ENCODE measurements around the gene NCKAP5. TPM values are rescaled to one million over a fixed set of nuclear protein-coding genes. Genes with fewer than 3 reads are reported as not detected.

NCKAP5 gene
- total and polyA plus RNA-seq, 2 of the 8 experiments (the other 6 are each of a cell fraction or from before 2014, with no cell fraction given) = 0.27 to 0.86 TPM

DNA sequence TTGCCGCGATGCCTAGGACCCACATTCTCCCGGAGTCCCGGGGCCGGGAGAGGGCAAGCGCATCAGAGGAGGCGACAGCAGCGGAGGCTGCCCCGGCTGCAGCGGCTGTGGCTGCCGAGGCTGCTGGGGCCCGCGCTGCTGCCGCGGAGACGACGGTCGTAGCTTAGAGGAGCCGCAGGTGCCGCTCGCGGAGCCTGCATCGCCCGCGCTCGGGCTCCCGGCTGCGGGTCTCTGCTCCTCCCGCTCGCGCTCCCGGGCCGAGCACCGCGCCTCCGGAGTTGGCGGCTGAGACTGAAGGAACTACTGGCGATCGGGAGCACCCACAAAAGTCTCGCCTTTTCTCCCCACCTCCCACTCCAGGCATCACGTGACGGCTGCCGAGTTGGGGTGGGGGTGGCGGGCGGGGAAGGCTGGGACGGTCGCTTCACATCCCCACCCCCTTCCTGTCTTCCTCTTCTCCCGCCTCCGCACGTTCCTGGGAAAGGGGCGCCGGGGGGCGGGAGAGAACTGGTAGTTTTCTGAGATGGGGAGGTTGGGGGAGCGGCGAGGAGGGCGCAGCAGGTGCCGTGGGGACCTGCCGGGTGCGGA, 898.3 kb downstream of the NCKAP5 start, which contains the start of gene LYPD1 (continued):
- TF ChIP-seq, protein P1, sequence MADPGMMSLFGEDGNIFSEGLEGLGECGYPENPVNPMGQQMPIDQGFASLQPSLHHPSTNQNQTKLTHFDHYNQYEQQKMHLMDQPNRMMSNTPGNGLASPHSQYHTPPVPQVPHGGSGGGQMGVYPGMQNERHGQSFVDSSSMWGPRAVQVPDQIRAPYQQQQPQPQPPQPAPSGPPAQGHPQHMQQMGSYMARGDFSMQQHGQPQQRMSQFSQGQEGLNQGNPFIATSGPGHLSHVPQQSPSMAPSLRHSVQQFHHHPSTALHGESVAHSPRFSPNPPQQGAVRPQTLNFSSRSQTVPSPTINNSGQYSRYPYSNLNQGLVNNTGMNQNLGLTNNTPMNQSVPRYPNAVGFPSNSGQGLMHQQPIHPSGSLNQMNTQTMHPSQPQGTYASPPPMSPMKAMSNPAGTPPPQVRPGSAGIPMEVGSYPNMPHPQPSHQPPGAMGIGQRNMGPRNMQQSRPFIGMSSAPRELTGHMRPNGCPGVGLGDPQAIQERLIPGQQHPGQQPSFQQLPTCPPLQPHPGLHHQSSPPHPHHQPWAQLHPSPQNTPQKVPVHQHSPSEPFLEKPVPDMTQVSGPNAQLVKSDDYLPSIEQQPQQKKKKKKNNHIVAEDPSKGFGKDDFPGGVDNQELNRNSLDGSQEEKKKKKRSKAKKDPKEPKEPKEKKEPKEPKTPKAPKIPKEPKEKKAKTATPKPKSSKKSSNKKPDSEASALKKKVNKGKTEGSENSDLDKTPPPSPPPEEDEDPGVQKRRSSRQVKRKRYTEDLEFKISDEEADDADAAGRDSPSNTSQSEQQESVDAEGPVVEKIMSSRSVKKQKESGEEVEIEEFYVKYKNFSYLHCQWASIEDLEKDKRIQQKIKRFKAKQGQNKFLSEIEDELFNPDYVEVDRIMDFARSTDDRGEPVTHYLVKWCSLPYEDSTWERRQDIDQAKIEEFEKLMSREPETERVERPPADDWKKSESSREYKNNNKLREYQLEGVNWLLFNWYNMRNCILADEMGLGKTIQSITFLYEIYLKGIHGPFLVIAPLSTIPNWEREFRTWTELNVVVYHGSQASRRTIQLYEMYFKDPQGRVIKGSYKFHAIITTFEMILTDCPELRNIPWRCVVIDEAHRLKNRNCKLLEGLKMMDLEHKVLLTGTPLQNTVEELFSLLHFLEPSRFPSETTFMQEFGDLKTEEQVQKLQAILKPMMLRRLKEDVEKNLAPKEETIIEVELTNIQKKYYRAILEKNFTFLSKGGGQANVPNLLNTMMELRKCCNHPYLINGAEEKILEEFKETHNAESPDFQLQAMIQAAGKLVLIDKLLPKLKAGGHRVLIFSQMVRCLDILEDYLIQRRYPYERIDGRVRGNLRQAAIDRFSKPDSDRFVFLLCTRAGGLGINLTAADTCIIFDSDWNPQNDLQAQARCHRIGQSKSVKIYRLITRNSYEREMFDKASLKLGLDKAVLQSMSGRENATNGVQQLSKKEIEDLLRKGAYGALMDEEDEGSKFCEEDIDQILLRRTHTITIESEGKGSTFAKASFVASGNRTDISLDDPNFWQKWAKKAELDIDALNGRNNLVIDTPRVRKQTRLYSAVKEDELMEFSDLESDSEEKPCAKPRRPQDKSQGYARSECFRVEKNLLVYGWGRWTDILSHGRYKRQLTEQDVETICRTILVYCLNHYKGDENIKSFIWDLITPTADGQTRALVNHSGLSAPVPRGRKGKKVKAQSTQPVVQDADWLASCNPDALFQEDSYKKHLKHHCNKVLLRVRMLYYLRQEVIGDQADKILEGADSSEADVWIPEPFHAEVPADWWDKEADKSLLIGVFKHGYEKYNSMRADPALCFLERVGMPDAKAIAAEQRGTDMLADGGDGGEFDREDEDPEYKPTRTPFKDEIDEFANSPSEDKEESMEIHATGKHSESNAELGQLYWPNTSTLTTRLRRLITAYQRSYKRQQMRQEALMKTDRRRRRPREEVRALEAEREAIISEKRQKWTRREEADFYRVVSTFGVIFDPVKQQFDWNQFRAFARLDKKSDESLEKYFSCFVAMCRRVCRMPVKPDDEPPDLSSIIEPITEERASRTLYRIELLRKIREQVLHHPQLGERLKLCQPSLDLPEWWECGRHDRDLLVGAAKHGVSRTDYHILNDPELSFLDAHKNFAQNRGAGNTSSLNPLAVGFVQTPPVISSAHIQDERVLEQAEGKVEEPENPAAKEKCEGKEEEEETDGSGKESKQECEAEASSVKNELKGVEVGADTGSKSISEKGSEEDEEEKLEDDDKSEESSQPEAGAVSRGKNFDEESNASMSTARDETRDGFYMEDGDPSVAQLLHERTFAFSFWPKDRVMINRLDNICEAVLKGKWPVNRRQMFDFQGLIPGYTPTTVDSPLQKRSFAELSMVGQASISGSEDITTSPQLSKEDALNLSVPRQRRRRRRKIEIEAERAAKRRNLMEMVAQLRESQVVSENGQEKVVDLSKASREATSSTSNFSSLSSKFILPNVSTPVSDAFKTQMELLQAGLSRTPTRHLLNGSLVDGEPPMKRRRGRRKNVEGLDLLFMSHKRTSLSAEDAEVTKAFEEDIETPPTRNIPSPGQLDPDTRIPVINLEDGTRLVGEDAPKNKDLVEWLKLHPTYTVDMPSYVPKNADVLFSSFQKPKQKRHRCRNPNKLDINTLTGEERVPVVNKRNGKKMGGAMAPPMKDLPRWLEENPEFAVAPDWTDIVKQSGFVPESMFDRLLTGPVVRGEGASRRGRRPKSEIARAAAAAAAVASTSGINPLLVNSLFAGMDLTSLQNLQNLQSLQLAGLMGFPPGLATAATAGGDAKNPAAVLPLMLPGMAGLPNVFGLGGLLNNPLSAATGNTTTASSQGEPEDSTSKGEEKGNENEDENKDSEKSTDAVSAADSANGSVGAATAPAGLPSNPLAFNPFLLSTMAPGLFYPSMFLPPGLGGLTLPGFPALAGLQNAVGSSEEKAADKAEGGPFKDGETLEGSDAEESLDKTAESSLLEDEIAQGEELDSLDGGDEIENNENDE (IDR thresholded peaks at IDR 0.05; ENCODE audit: insufficient replicate concordance, low read length) = no peak
- TF ChIP-seq SIN3A (conservative IDR thresholded peaks at IDR 0.05 in 1 of 2, IDR thresholded peaks at IDR 0.05 in 1 of 2; ENCODE audit: low read depth in 1 of 2, low read length in 2 of 2) (0 out of 4 replicates have a peak, but pooled peaks of 1 of the 2 experiments have one; percentile 19), CHD1 (IDR thresholded peaks at IDR 0.05; ENCODE audit: low read depth, low read length) (no peak), YY1 (IDR thresholded peaks at IDR 0.05; ENCODE audit: low read depth, low read length) (no peak), KDM4A (IDR thresholded peaks at IDR 0.05; ENCODE audit: low read depth, low read length, severe bottlenecking) (peak; percentile 13), KDM5A (IDR thresholded peaks at IDR 0.05; ENCODE audit: low read length) (no peak)
- TF ChIP-seq, protein P2, sequence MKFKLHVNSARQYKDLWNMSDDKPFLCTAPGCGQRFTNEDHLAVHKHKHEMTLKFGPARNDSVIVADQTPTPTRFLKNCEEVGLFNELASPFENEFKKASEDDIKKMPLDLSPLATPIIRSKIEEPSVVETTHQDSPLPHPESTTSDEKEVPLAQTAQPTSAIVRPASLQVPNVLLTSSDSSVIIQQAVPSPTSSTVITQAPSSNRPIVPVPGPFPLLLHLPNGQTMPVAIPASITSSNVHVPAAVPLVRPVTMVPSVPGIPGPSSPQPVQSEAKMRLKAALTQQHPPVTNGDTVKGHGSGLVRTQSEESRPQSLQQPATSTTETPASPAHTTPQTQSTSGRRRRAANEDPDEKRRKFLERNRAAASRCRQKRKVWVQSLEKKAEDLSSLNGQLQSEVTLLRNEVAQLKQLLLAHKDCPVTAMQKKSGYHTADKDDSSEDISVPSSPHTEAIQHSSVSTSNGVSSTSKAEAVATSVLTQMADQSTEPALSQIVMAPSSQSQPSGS (IDR thresholded peaks at IDR 0.05; ENCODE audit: low read length) = no peak
